SU-DHL-6 (cell line): ENCODE data around the gene SLC16A10.

Experiments used
- EZH2phosphoT487 ChIP-seq: fragments of 200-600 bp; sonication (generic), shearing (Covaris generic); conservative IDR thresholded peaks from 2 replicates; pipeline ENCODE4 v1.6.1; 2018; ENCODE audit warnings: mild to moderate bottlenecking, antibody characterized with exemption, low read length, moderate library complexity, mixed read lengths
- TF ChIP-seq, protein P1 (sequence below): fragments of 200-600 bp; sonication (generic); IDR thresholded peaks from one replicate; pipeline ENCODE4 v1.5.1; 2017; ENCODE audit warnings: antibody characterized with exemption, mild to moderate bottlenecking, low read length, moderate library complexity; ENCODE audit not compliant: insufficient read depth, poor library complexity, severe bottlenecking

DNA sequence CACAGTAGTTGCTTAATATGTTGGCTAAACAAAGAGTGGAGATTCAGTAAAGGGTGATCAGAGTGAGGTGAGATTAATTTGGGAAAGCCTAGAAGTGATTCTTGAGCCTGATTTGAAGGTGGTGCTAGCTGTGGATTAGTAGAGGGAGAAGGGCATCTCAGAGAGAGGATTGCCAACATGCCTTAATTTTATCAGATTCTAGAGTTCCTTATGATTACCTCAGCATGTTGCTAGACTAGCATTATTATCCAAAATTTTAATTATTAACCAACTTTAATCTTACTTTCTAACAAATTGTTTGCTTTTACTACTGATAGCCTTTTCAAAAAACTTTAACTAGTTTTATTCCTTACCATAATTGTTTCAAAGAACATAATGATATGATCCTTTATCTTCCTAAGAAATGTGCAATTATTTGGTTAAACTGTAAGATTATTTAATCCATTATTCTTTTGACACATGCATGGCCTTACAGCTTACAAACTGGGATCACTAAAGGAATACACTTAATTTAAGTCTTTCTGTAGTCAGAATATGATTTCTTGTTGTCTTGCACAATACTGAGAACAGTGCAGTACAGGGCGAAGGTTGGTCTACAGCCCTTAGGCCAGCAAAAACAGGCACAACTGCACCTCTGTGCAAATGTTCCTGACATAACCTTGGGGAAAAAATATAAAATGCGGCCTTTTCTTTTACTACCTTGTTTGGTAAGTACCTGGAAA, 88.9 kb downstream of the SLC16A10 start:
- TF ChIP-seq, protein P1, sequence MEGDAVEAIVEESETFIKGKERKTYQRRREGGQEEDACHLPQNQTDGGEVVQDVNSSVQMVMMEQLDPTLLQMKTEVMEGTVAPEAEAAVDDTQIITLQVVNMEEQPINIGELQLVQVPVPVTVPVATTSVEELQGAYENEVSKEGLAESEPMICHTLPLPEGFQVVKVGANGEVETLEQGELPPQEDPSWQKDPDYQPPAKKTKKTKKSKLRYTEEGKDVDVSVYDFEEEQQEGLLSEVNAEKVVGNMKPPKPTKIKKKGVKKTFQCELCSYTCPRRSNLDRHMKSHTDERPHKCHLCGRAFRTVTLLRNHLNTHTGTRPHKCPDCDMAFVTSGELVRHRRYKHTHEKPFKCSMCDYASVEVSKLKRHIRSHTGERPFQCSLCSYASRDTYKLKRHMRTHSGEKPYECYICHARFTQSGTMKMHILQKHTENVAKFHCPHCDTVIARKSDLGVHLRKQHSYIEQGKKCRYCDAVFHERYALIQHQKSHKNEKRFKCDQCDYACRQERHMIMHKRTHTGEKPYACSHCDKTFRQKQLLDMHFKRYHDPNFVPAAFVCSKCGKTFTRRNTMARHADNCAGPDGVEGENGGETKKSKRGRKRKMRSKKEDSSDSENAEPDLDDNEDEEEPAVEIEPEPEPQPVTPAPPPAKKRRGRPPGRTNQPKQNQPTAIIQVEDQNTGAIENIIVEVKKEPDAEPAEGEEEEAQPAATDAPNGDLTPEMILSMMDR: no peak
- no peak for TF ChIP-seq EZH2phosphoT487
